GM10266 (cell line): ENCODE data around the gene CFAP46.

Source experiments
- DNase-seq: peaks from one replicate; pipeline ENCODE4 v3.0.0; 2012; ENCODE audit errors: extremely low spot score
- CTCF ChIP-seq: IDR thresholded peaks from 2 replicates; pipeline ENCODE4 v1.5.1; 2012; ENCODE audit warnings: mild to moderate bottlenecking, low read depth; ENCODE audit not compliant: control insufficient read depth, insufficient read depth; ENCODE audit errors: missing control alignments

The CFAP46 gene

GRCh38 chr10:132851451-132851850 is 90.9 kb downstream of the CFAP46 start:
- no peak for DNase-seq

DNA sequence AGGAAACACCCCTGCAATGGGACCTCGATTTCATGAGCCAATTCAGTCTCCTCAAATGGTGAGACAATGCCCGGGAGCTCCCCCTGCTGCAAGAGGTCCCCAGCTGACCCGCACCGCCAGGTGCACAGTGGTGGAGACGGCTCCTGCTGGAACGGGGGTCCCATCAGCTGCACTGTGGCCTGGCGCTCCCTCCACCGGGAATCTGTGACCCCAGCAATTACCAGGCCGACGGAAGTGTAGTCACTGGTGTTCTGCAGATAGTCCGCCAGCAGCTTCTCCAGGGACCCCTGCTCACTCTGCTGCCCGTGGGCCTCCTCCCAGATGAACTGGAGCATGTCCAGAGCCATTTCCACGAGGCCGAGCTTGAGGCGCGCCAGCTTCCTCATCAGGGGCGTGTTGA is 91.5 kb downstream of the CFAP46 start:
- no peak for TF ChIP-seq CTCF
- no peak for DNase-seq

More at GRCh38 chr10:132851451-132851850, 90.9 kb downstream of the CFAP46 start:
- TF ChIP-seq CTCF = no peak

DNA sequence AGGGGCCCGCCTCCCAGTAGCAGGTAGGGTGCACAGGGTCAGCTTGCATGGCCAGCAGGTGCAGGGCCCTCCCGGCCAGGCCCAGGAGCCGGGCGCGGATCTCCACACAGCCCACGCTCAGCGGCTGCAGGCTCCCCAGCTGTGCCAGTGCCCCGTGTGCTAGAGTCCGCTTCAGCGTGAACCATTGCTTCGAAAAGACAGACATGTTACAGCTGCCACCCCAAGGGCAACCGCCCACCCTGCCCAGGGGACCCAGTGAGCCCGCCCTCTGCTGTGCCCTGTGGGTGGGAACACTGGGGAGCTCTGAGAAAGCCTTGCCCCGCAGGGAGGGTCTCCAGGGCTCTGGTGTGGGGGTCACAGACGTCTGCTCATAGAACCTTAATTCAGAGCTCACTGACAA is 92.1 kb downstream of the CFAP46 start:
- no peak for DNase-seq
- no peak for TF ChIP-seq CTCF

DNA sequence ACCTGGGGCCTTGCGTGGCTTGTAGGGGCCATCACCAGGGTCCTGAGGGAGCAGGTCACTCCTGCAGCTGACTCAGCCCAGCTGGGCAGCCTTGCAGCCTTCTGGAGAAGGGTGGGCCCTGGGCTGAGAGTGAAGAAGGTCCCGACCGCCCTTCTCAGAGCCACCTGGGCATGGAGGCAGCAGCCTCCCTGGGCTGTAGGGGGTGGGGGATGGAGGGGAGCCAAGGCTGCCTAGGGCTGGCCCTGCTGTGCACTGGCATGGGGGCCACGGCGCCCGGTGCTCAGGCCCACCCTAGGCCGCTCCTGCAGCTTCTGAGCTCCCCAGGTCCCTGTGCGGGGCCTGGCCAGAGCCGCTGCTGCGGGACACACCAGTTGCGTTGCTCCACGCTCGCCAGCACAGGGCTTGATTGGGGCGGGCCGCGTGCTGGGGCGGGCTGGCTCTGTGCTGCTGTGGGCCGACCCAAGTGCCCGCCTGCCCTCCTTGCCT is 92.8 kb downstream of the CFAP46 start:
- TF ChIP-seq CTCF = no peak
- no peak for DNase-seq

DNA sequence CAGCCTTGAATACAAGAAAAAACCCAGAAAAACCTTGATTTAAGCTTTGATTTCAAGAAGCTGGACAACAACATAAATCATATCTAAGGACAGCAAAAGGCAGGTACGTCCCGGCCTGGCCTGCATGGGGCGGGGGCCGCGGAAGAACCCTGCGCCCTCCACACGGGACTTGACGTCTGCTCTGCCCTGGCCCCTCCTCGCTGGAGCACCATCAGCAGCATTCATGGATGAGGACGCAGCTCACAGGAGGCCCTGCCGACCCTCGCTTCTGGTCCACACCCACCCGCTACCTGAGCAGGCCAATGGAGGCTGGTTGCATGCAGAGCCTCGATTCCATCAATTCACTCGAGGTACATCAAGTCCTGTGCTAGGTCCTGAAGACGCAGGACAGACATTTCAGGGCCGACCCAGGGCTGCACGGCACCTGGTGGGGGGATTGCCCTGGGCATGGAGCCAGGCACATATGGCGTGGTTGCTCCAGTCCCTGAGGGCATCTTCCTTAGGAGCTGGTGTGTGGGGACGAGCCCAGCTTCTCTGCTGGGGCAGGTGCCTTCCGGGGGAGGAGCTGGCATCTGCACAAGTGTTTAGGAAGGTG is 93.3 kb downstream of the CFAP46 start:
- no peak for TF ChIP-seq CTCF
- no peak for DNase-seq

DNA sequence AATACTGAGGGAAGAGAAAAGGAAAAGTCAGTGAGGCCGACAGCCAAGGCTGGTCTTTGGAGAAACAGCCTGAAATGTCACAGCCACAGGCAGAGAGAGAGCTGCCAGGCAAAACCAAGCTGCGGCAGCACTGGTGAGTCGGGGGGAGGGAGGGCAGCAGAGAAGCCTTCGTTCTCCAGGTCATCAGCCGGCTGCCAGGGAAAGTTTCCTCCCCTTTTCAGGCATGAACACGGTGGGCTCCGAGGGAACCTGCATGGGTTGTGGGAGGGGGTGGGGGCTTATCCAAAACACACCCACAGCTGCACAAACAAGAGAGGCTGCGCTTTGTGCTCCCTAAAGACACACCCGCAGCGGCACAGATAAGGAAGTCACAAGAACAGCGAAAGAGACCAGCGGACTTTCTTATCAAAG is 94.1 kb downstream of the CFAP46 start:
- DNase-seq = no peak
- no peak for TF ChIP-seq CTCF

DNA sequence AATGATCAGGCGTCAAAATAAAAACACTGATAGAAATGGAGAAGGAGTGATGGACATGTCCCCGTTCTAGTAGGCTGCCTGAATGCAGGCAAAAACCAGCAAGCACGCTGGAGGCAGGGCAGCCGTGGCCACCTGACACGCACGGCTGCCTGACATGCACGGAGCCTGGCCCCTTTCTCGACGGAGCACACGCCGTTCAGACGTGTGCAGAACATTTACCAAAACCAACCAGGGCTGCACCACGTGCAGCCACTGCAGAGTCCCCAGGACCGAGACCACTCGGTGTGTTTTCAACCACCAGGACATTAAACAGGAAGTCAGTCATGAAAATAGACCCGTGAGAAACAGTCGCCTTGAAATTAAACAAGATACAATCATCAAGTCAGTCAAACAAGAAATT is 94.5 kb downstream of the CFAP46 start:
- TF ChIP-seq CTCF = no peak
- no peak for DNase-seq
